Measurements from ENCODE around the gene CES2. TPM values are rescaled to one million over a fixed set of nuclear protein-coding genes. Genes with fewer than 3 reads are reported as not detected.

The CES2 gene
- total and polyA plus RNA-seq, 2 donors (not counting 1 experiment from before 2014, with no cell fraction given), result 23.5 to 47.8 TPM

DNA sequence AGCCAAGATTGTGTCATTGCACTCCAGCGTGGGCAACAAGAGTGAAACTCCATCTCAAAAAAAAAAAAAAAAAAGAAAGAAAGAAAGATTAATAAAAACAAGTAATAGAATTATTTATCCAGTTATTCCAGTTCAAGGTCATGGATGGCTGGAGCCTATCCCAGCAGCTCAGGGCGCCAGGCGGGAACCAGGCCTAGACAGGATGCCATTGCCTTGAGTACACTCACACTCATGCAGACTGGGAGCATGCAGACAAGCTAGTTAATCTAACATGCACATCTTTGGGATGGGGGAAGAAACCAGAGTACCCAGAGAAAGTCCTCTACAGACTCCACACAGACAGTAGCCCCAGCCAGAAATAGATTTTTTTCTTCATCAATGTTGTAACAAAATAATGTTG lies 37.1 kb upstream of the CES2 start:
- ChIA-PET CTCF (interaction anchor here (1.2 kb wide), 1 partner anchor 30 kb away, joined by 6 read pairs; no protein-coding TSS in a partner anchor), POLR2A (interaction anchor here (0.7 kb wide), 1 partner anchor 544 kb away, joined by 4 read pairs; no protein-coding TSS in a partner anchor)
- Histone ChIP-seq H4K20me1 (ENCODE audit: control insufficient read depth, insufficient read depth, low read length, poor library complexity, severe bottlenecking) (no peaks in the 10 kb centered on the region), H3K4me2 (replicated peaks; ENCODE audit: low read depth, low read length, poor library complexity, severe bottlenecking) (no peak overlapping the region), H3K36me3 (replicated peaks in 1 of 2; ENCODE audit: control extremely low read depth in 1 of 2, control insufficient read depth in 1 of 2, extremely low read depth in 1 of 2, insufficient read depth in 2 of 2, low read length in 1 of 2) (no peaks in the 10 kb centered on the region), H2AFZ (ENCODE audit: insufficient read depth, low read depth, low read length, poor library complexity, severe bottlenecking) (no peak overlapping the region), H3K4me1 (ENCODE audit: control insufficient read depth in 2 of 2, insufficient read depth in 2 of 2, low read length in 2 of 2) (peaks cover 0 to 3% of the 10 kb centered on the region in 2 donors), H3K4me3 (ENCODE audit: control extremely low read depth in 1 of 5, extremely low read depth in 1 of 5, insufficient read depth in 1 of 5, low read depth in 2 of 5, low read length in 4 of 5) (no peak overlapping the region), H3K27me3 (replicated peaks in 1 of 4; ENCODE audit: control extremely low read depth in 1 of 4, control insufficient read depth in 3 of 4, insufficient read depth in 4 of 4, low read length in 3 of 4) (peaks cover 0 to 3% (median 0%) of the 10 kb centered on the region in 4 experiments), H3K27ac (ENCODE audit: low read length in 2 of 2) (no peak overlapping the region), H3K9me3 (ENCODE audit: control extremely low read depth in 1 of 3, control insufficient read depth in 2 of 3, insufficient read depth in 1 of 3, low read length in 2 of 3) (no peaks in the 10 kb centered on the region), H3K79me2 (ENCODE audit: control insufficient read depth, insufficient read depth, low read length) (no peaks in the 10 kb centered on the region), H3K9ac (ENCODE audit: low read length) (no peak overlapping the region)
- WGBS (ENCODE audit: insufficient coverage), result 90% methylated on average over 2 of the region's 3 CpGs
- no peak overlapping the region for H3K27ac Mint-ChIP-seq
- no peak for ATAC-seq (ENCODE audit: low read depth)
- no peak overlapping the region for H3K4me3 Mint-ChIP-seq
- H3K4me1 Mint-ChIP-seq, result no peaks in the 10 kb centered on the region
- H3K27me3 Mint-ChIP-seq, result no peaks in the 10 kb centered on the region
- no peak for DNase-seq
- no peaks in the 10 kb centered on the region for H3K9me3 Mint-ChIP-seq (ENCODE audit: insufficient read depth)
- TF ChIP-seq EZH2 (IDR thresholded peaks at IDR 0.05; ENCODE audit: borderline replicate concordance, insufficient read depth, low read depth, low read length, poor library complexity, severe bottlenecking), result no peak
- TF ChIP-seq, protein P1, sequence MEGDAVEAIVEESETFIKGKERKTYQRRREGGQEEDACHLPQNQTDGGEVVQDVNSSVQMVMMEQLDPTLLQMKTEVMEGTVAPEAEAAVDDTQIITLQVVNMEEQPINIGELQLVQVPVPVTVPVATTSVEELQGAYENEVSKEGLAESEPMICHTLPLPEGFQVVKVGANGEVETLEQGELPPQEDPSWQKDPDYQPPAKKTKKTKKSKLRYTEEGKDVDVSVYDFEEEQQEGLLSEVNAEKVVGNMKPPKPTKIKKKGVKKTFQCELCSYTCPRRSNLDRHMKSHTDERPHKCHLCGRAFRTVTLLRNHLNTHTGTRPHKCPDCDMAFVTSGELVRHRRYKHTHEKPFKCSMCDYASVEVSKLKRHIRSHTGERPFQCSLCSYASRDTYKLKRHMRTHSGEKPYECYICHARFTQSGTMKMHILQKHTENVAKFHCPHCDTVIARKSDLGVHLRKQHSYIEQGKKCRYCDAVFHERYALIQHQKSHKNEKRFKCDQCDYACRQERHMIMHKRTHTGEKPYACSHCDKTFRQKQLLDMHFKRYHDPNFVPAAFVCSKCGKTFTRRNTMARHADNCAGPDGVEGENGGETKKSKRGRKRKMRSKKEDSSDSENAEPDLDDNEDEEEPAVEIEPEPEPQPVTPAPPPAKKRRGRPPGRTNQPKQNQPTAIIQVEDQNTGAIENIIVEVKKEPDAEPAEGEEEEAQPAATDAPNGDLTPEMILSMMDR (IDR thresholded peaks at IDR 0.05), result no peak
- intact Hi-C loops (cut with micrococcal nuclease), result no loop called here

DNA sequence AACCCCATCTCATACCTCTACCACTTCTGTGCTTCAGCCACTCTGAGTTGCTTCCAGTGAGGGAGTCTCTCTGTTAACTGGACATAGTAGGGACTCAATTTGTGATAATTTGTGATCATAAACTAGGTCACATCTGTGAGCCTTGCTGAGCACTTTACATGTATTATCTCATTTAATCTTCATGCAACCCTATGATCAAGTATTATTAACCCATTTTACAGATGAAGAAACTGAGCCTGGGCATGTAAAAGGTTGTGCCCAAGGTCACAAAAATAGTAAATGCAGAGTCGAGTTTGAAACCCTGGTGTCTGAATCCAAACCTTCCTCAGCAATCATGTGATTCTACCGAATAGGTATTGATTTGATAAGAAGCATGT lies 36.4 kb upstream of the CES2 start:
- intact Hi-C loops (cut with micrococcal nuclease), result no loop called here
- H3K27ac Mint-ChIP-seq, result no peak overlapping the region
- DNase-seq, result no peak
- H3K27ac ChIP-seq (ENCODE audit: low read length in 2 of 2), result no peak overlapping the region
- H3K4me2 ChIP-seq (replicated peaks; ENCODE audit: low read depth, low read length, poor library complexity, severe bottlenecking), result no peak overlapping the region
- H3K27me3 ChIP-seq (replicated peaks in 1 of 4; ENCODE audit: control extremely low read depth in 1 of 4, control insufficient read depth in 3 of 4, insufficient read depth in 4 of 4, low read length in 3 of 4), result peaks cover 0 to 3% (median 0%) of the 10 kb centered on the region in 4 experiments
- H3K4me1 ChIP-seq (ENCODE audit: control insufficient read depth in 2 of 2, insufficient read depth in 2 of 2, low read length in 2 of 2), result peaks cover 0 to 3% of the 10 kb centered on the region in 2 donors
- ChIA-PET CTCF (interaction anchor here (0.6 to 1.2 kb wide), 2 partner anchors 31 to 38 kb away, joined by 4 to 6 read pairs; no protein-coding TSS in a partner anchor), POLR2A (no interaction called here)
- H3K9me3 Mint-ChIP-seq (ENCODE audit: insufficient read depth), result no peaks in the 10 kb centered on the region
- H3K4me3 Mint-ChIP-seq, result no peak overlapping the region
- 100% methylated on average over 1 of the region's 2 CpGs for WGBS (ENCODE audit: insufficient coverage)
- no peaks in the 10 kb centered on the region for H3K9me3 ChIP-seq (ENCODE audit: control extremely low read depth in 1 of 3, control insufficient read depth in 2 of 3, insufficient read depth in 1 of 3, low read length in 2 of 3)
- no peaks in the 10 kb centered on the region for H4K20me1 ChIP-seq (ENCODE audit: control insufficient read depth, insufficient read depth, low read length, poor library complexity, severe bottlenecking)
- H3K36me3 ChIP-seq (replicated peaks in 1 of 2; ENCODE audit: control extremely low read depth in 1 of 2, control insufficient read depth in 1 of 2, extremely low read depth in 1 of 2, insufficient read depth in 2 of 2, low read length in 1 of 2), result no peaks in the 10 kb centered on the region
- no peak overlapping the region for H3K9ac ChIP-seq (ENCODE audit: low read length)
- H3K4me3 ChIP-seq (ENCODE audit: control extremely low read depth in 1 of 5, extremely low read depth in 1 of 5, insufficient read depth in 1 of 5, low read depth in 2 of 5, low read length in 4 of 5), result no peak overlapping the region
- ATAC-seq (ENCODE audit: low read depth), result no peak
- no peak overlapping the region for H2AFZ ChIP-seq (ENCODE audit: insufficient read depth, low read depth, low read length, poor library complexity, severe bottlenecking)
- H3K4me1 Mint-ChIP-seq, result no peaks in the 10 kb centered on the region
- no peaks in the 10 kb centered on the region for H3K79me2 ChIP-seq (ENCODE audit: control insufficient read depth, insufficient read depth, low read length)
- TF ChIP-seq, protein P1 (IDR thresholded peaks at IDR 0.05), result no peak
- no peak for TF ChIP-seq EZH2 (IDR thresholded peaks at IDR 0.05; ENCODE audit: borderline replicate concordance, insufficient read depth, low read depth, low read length, poor library complexity, severe bottlenecking)
- H3K27me3 Mint-ChIP-seq, result no peaks in the 10 kb centered on the region

Measured in B cell (primary cell).